HepG2 (cell line): ENCODE results near the gene TMEM50B. TPM values are rescaled to one million over a fixed set of nuclear protein-coding genes. Genes with fewer than 3 reads are reported as not detected.

Experiments used
- ATAC-seq: fragments of 200-7000 bp; cut with Tn5 transposase; 3 replicates; pipeline ENCODE4 v1.9.1; 2020; ENCODE audit warnings: mild to moderate bottlenecking, moderate library complexity
- BruUV-seq: library from RNA; stranded (reverse); fragments of 400-500 nt; replicated peaks from 2 replicates; lab custom pipeline; 2021; lab: Mats Ljungman, UMichigan
- CTCF ChIA-PET: fragments of 300-600 bp; formaldehyde crosslinking; extraction: SDS; loops from one replicate; lab custom pipeline; 2021; ENCODE audit warnings: low total read pairs, inconsistent platforms, low intra/inter-chr PET ratio; lab: Yijun Ruan, JAX
- POLR2A ChIA-PET: fragments of 350-600 bp; sonication (Branson Sonifier 250); formaldehyde crosslinking; loops from one replicate; lab custom pipeline; 2020; ENCODE audit warnings: antibody characterized with exemption, inconsistent platforms; lab: Yijun Ruan, JAX
- DNase-seq: peaks from one replicate; pipeline ENCODE4 v3.0.0-alpha.2; 2015; ENCODE audit warnings: low spot score
- FAIRE-seq: peaks from 3 replicates; lab custom pipeline; 2011; peaks lifted over from hg19 to GRCh38; lab: Jason Lieb, UNC
- H2AFZ ChIP-seq: one replicate; pipeline ENCODE4 v1.6.1; 2011; ENCODE audit warnings: low read length, inconsistent platforms
- H3K27ac ChIP-seq: fragments of 300-600 bp; 3 replicates; pipeline ENCODE4 v1.8.0; 2011; ENCODE audit warnings: mixed run types, mild to moderate bottlenecking, mixed read lengths, low read length, inconsistent platforms; ENCODE audit not compliant: insufficient read depth; ENCODE audit errors: extremely low read length
- H3K27me3 ChIP-seq, 2 experiments: fragments of 200-600 bp in 1 of 2; 2 replicates in 1 of 2; 3 replicates in 1 of 2; pipeline versions ENCODE4 v1.6.0 to v1.8.0; 2011; ENCODE audit warnings: low read length in 2 of 2, mild to moderate bottlenecking in 2 of 2, moderate library complexity in 2 of 2, inconsistent platforms in 1 of 2; ENCODE audit not compliant: insufficient read depth in 2 of 2, control insufficient read depth in 1 of 2
- H3K36me3 ChIP-seq, 2 experiments: fragments of 200-600 bp in 1 of 2; replicated peaks in 1 of 2; 2 replicates in 1 of 2; 3 replicates in 1 of 2; pipeline versions ENCODE4 v1.5.1 to v1.8.0; 2011; ENCODE audit warnings: low read length in 2 of 2, inconsistent platforms in 1 of 2; ENCODE audit not compliant: insufficient read depth in 2 of 2, control insufficient read depth in 1 of 2
- H3K4me1 ChIP-seq: 2 replicates; pipeline ENCODE4 v1.5.1; 2012; ENCODE audit warnings: low read length, inconsistent platforms; ENCODE audit not compliant: insufficient read depth
- H3K4me2 ChIP-seq: 2 replicates; pipeline ENCODE4 v1.6.0; 2011; ENCODE audit warnings: low read depth, low read length, inconsistent platforms
- H3K4me3 ChIP-seq, 3 experiments: fragments of 200-600 bp in 1 of 3; sonication (generic), shearing (Covaris generic) in 1 of 3; replicated peaks in 1 of 3; 2 replicates each; pipeline ENCODE4 v1.5.1; 2011 to 2016; ENCODE audit warnings: low read length in 3 of 3, inconsistent platforms in 2 of 3, low read depth in 2 of 3, mild to moderate bottlenecking in 2 of 3, control low read depth in 1 of 3, mixed read lengths in 1 of 3; ENCODE audit not compliant: insufficient read depth in 1 of 3
- H3K79me2 ChIP-seq: one replicate; pipeline ENCODE4 v1.6.1; 2011; ENCODE audit warnings: low read length, inconsistent platforms; ENCODE audit not compliant: insufficient read depth
- H3K9ac ChIP-seq: 2 replicates; pipeline ENCODE4 v1.6.0; 2011; ENCODE audit warnings: mild to moderate bottlenecking, low read depth, low read length, inconsistent platforms; ENCODE audit not compliant: insufficient read depth
- H3K9me3 ChIP-seq: 2 replicates; pipeline ENCODE4 v1.5.1; 2012; ENCODE audit warnings: mild to moderate bottlenecking, low read length
- H4K20me1 ChIP-seq: 2 replicates; pipeline ENCODE4 v1.6.0; 2011; ENCODE audit warnings: inconsistent platforms, mild to moderate bottlenecking, low read length, moderate library complexity; ENCODE audit not compliant: insufficient read depth
- CERS6 ChIP-seq: sonication (generic); formaldehyde crosslinking; IDR thresholded peaks from 2 replicates; pipeline ENCODE4 v1.5.0; 2020; ENCODE audit warnings: missing genetic modification reagents
- GATAD2A ChIP-seq: IDR thresholded peaks from 2 replicates; pipeline ENCODE4 v1.6.1; 2016
- GZF1 ChIP-seq: sonication (generic); formaldehyde crosslinking; IDR thresholded peaks from 2 replicates; pipeline ENCODE4 v1.5.1; 2020; ENCODE audit warnings: mild to moderate bottlenecking, missing genetic modification reagents
- IRF2 ChIP-seq: IDR thresholded peaks from 2 replicates; pipeline ENCODE4 v1.6.1; 2018; ENCODE audit warnings: missing genetic modification reagents, missing compliant biosample characterization
- MTA1 ChIP-seq: sonication (generic); formaldehyde crosslinking; IDR thresholded peaks from 2 replicates; pipeline ENCODE4 v1.4.0; 2020; ENCODE audit warnings: missing genetic modification reagents, mild to moderate bottlenecking, borderline replicate concordance
- MXD3 ChIP-seq: IDR thresholded peaks from 2 replicates; pipeline ENCODE4 v1.6.1; 2016; ENCODE audit warnings: mild to moderate bottlenecking, missing biosample characterization, missing genetic modification reagents
- NFIB ChIP-seq: sonication (generic); formaldehyde crosslinking; IDR thresholded peaks from 2 replicates; pipeline ENCODE4 v1.9.0; 2021; ENCODE audit warnings: missing genetic modification reagents, mild to moderate bottlenecking, borderline replicate concordance
- POLR2G ChIP-seq: fragments of 200-400 bp; formaldehyde crosslinking; IDR thresholded peaks from 2 replicates; pipeline ENCODE4 v1.6.1; 2018; ENCODE audit warnings: mild to moderate bottlenecking, low read depth, low read length, moderate library complexity
- ZBTB33 ChIP-seq: sonication (generic); formaldehyde crosslinking; IDR thresholded peaks from 2 replicates; pipeline ENCODE4 v1.4.0; 2020; ENCODE audit warnings: missing genetic modification reagents
- ZC3H13 ChIP-seq: sonication (generic); formaldehyde crosslinking; IDR thresholded peaks from 2 replicates; pipeline ENCODE4 v1.8.1; 2023; ENCODE audit warnings: mild to moderate bottlenecking, missing genetic modification reagents, moderate library complexity
- ZFP41 ChIP-seq: sonication (generic); formaldehyde crosslinking; IDR thresholded peaks from 2 replicates; pipeline ENCODE4 v1.4.0; 2020; ENCODE audit warnings: mild to moderate bottlenecking, missing genetic modification reagents, borderline replicate concordance
- ZFP82 ChIP-seq: sonication (generic); formaldehyde crosslinking; IDR thresholded peaks from 2 replicates; pipeline ENCODE4 v1.5.1; 2020; ENCODE audit warnings: mild to moderate bottlenecking, missing genetic modification reagents, borderline replicate concordance
- ZNF180 ChIP-seq: sonication (generic); formaldehyde crosslinking; IDR thresholded peaks from 2 replicates; pipeline ENCODE4 v1.4.0; 2020; ENCODE audit warnings: low read depth, missing genetic modification reagents, borderline replicate concordance
- ZNF510 ChIP-seq: sonication (generic); formaldehyde crosslinking; IDR thresholded peaks from 2 replicates; pipeline ENCODE4 v1.4.0; 2020; ENCODE audit warnings: low read depth, mild to moderate bottlenecking, missing genetic modification reagents
- ZSCAN20 ChIP-seq: sonication (generic); formaldehyde crosslinking; IDR thresholded peaks from 2 replicates; pipeline ENCODE4 v1.4.0; 2020; ENCODE audit warnings: missing genetic modification reagents, mild to moderate bottlenecking, borderline replicate concordance
- ZSCAN29 ChIP-seq: sonication (generic); formaldehyde crosslinking; conservative IDR thresholded peaks from 2 replicates; pipeline ENCODE4 v1.4.0; 2020; ENCODE audit warnings: mild to moderate bottlenecking, missing genetic modification reagents
- ZUFSP ChIP-seq: sonication (generic); formaldehyde crosslinking; IDR thresholded peaks from 2 replicates; pipeline ENCODE4 v1.9.0; 2021; ENCODE audit warnings: missing genetic modification reagents, mild to moderate bottlenecking, borderline replicate concordance
- WGBS: methylation state at CpG from one replicate; pipeline ENCODE4 v1.1.6; 2017; ENCODE audit warnings: low lambda C conversion rate; 5-methylcytosine and 5-hydroxymethylcytosine counted together
- in situ Hi-C: cut with HindIII; loops from 2 replicates; pipeline ENCODE4 v1.10.0; 2017; ENCODE audit warnings: low pct_unique_long_range_greater_than_20kb; ENCODE audit not compliant: extremely low pct_ligation_motif_present
- intact Hi-C: fragments of 100-400 bp; cut with micrococcal nuclease; formaldehyde crosslinking; loops from one replicate; pipeline ENCODE4 v1.10.0; 2022; ENCODE audit not compliant: unreplicated experiment
- polyA plus RNA-seq, 8 experiments: library from polyadenylated mRNA; depleted of rRNA in 3 of 8; stranded (reverse) in 7 of 8; unstranded in 1 of 8; fragments of >200 nt; fragmentation: Illumina TruSeq in 4 of 8; extraction: Trizol in 4 of 8; gene quantifications; 2 replicates each; pipeline versions ENCODE4 v1.2.1 to v1.2.3, GENCODE V29; 2011 to 2016; ENCODE audit warnings: low read depth in 4 of 8, missing spikeins in 1 of 8, mixed read lengths in 1 of 8; ENCODE audit not compliant: insufficient read depth in 1 of 8
- total RNA-seq, 5 experiments: library from RNA; depleted of rRNA; stranded (reverse); fragments of >200 nt; fragmentation: Illumina TruSeq; extraction: Trizol; gene quantifications; 2 replicates each; pipeline ENCODE4 v1.2.3, GENCODE V29; 2016; ENCODE audit warnings: low read depth in 1 of 5

Gene TMEM50B
- total and polyA plus RNA-seq, 2 of the 13 experiments (the other 11 are each of a cell fraction or from before 2014, with no cell fraction given) = 29.9 to 46.3 TPM

- in situ Hi-C loops (no loop called here), intact Hi-C loops (no loop called here)
- ChIA-PET CTCF (no interaction called here), POLR2A (no interaction called here)
- Histone ChIP-seq H3K4me1 (peaks cover 19% of the 10 kb centered on the region), H3K9me3 (no peaks in the 10 kb centered on the region), H3K4me3 (no peak overlapping the region), H3K36me3 (peaks cover 23 to 64% of the 10 kb centered on the region in 2 experiments), H3K79me2 (peaks cover 3% of the 10 kb centered on the region), H2AFZ (no peak overlapping the region), H3K27ac (no peak overlapping the region), H3K4me2 (no peak overlapping the region), H3K9ac (no peak overlapping the region), H4K20me1 (0 out of 2 replicates have a peak, but pooled peaks cover 2% of the 10 kb centered on the region), H3K27me3 (no peaks in the 10 kb centered on the region)
- no peak for DNase-seq
- BruUV-seq = no TSS peak
- 99% methylated on average over 9 of the region's 9 CpGs for WGBS
- no peak for FAIRE-seq
- no peak for ATAC-seq
- no peak for TF ChIP-seq ZSCAN29 (CRISPR knock-in tag)
- TF ChIP-seq ZNF510 = no peak
- no peak for TF ChIP-seq ZFP41 (CRISPR knock-in tag)
- TF ChIP-seq GATAD2A (CRISPR knock-in tag) = no peak
- no peak for TF ChIP-seq ZBTB33 (CRISPR knock-in tag)
- TF ChIP-seq MXD3 = no peak
- TF ChIP-seq ZC3H13 (CRISPR knock-in tag) = no peak
- no peak for TF ChIP-seq ZSCAN20 (CRISPR knock-in tag)
- no peak for TF ChIP-seq POLR2G
- TF ChIP-seq GZF1 (CRISPR knock-in tag) = no peak
- no peak for TF ChIP-seq NFIB (CRISPR knock-in tag)
- TF ChIP-seq ZFP82 = no peak
- no peak for TF ChIP-seq ZNF180 (CRISPR knock-in tag)
- TF ChIP-seq MTA1 (CRISPR knock-in tag) = no peak
- no peak for TF ChIP-seq CERS6 (CRISPR knock-in tag)
- TF ChIP-seq ZUFSP = no peak
- no peak for TF ChIP-seq IRF2 (CRISPR knock-in tag)
Observed at GRCh38 chr21:33424214-33424613, 55.6 kb downstream of the TMEM50B start.
